ENCODE results near the gene KCNAB1.

Gene KCNAB1

DNA sequence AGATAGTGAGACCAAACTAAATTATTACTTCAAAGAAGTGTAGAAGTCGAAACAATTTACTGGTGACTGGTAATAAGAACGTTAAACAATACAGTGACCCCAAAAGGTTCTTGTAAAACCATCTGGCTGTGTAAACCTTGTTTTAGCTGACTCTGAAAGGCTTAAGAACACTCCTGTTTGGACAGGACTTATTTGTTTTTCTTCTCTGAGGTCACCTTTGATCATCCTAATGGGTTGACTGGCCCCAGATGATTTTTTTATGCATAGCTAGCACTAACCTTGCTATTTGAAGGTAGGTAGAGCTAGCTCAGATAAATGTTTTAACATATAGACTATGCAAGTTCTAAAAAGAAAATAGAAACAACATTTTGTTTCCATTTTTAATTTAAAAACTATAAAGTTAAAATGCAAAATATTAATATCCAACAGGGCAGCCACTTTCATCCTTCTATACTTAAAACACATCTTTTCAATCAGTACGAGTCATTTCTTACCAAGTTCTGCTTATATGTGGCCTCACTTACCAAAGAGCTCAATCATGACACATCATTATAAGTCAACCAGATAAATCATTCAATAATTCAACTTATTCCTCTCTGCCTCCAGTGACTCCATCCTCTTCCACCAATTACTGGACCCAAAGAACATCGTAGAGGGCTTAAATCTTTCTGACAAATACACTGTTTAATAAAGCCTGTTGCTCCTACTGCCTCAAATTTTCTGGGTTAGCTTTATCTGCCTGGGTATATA is 275.8 kb downstream of the KCNAB1 start:
- TF ChIP-seq, protein P1, sequence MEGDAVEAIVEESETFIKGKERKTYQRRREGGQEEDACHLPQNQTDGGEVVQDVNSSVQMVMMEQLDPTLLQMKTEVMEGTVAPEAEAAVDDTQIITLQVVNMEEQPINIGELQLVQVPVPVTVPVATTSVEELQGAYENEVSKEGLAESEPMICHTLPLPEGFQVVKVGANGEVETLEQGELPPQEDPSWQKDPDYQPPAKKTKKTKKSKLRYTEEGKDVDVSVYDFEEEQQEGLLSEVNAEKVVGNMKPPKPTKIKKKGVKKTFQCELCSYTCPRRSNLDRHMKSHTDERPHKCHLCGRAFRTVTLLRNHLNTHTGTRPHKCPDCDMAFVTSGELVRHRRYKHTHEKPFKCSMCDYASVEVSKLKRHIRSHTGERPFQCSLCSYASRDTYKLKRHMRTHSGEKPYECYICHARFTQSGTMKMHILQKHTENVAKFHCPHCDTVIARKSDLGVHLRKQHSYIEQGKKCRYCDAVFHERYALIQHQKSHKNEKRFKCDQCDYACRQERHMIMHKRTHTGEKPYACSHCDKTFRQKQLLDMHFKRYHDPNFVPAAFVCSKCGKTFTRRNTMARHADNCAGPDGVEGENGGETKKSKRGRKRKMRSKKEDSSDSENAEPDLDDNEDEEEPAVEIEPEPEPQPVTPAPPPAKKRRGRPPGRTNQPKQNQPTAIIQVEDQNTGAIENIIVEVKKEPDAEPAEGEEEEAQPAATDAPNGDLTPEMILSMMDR (IDR thresholded peaks at IDR 0.05; ENCODE audit: control extremely low read depth, extremely low read depth, low read depth, missing control alignments): no peak
- no peak for DNase-seq (ENCODE audit: extremely low spot score)
- POLR2A ChIA-PET: no interaction called here
- CTCF ChIA-PET: interaction anchor here (1.7 to 2.8 kb wide), 3 partner anchors 9 to 13 kb away, joined by 4 to 23 read pairs (median 6); no protein-coding TSS in a partner anchor

DNA sequence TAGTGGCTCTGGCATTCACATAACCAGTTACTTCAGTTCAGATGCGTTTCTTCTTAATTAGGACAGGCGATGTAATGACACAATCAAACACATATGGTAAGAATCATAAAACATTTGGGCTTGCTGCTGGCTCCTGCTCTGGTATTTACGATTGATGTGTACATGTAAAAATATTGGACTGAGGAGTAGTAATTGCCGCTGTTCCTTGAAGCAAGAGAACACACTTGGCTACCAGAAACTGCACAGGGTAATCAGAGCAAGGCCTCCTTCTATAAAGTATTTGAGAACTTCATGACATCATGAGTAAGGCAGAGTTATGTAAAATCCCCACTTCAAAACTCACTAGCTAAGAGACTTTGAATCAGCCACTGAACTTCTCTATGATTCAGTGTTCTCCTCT is 276.5 kb downstream of the KCNAB1 start:
- TF ChIP-seq, protein P1 (IDR thresholded peaks at IDR 0.05; ENCODE audit: control extremely low read depth, extremely low read depth, low read depth, missing control alignments): no peak
- CTCF ChIA-PET: interaction anchor here (1.7 to 2.8 kb wide), 3 partner anchors 9 to 14 kb away, joined by 4 to 23 read pairs (median 6); no protein-coding TSS in a partner anchor
- POLR2A ChIA-PET: no interaction called here
- no peak for DNase-seq (ENCODE audit: extremely low spot score)

DNA sequence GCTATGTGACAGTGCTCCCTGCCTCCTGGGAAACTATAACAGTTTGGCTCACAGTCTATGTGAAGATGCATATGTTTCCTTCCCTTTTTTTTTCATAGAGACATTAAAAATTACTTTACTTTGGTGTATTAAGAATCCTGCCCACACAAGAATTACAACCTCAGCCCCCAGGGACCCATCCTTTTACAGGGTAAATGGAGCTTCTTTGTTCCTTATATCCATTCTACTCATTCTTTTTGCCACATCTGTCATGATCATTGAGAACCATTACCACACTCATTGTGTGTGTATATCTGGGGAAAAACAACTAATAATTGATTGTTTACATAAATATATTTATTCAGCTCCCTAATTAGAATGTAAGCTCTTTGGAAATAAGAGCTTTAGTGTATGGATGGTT is 277.2 kb downstream of the KCNAB1 start:
- TF ChIP-seq, protein P1 (IDR thresholded peaks at IDR 0.05; ENCODE audit: control extremely low read depth, extremely low read depth, low read depth, missing control alignments): no peak
- no peak for DNase-seq (ENCODE audit: extremely low spot score)
- CTCF ChIA-PET: interaction anchor here (1.7 to 2.8 kb wide), 2 partner anchors 11 to 14 kb away, joined by 4 to 23 read pairs; no protein-coding TSS in a partner anchor
- POLR2A ChIA-PET: no interaction called here

DNA sequence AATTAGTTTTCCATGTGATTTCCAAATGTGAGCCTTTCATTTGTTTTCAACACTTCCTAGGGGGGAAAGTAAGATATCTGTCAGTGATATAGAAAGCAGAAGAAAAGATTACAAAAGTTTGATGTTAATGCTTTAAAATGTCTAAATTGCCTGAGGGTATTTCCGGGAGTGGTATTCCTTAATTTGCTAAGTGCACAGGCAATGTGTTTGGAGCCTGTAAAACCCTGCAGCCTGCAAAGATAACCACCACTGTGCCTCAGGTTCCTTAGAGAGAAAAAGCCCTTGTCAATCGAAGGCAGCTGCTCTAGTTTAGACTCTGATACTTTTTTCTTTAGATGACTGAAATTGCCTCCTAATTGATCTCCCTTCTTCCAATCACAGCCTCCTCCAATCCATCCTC is 279.7 kb downstream of the KCNAB1 start:
- TF ChIP-seq, protein P1 (IDR thresholded peaks at IDR 0.05; ENCODE audit: control extremely low read depth, extremely low read depth, low read depth, missing control alignments): no peak
- no peak for DNase-seq (ENCODE audit: extremely low spot score)
- POLR2A ChIA-PET: no interaction called here
- CTCF ChIA-PET: interaction anchor here (1.2 to 1.7 kb wide), 2 partner anchors 17 to 74 kb away, joined by 3 to 8 read pairs; no protein-coding TSS in a partner anchor

DNA sequence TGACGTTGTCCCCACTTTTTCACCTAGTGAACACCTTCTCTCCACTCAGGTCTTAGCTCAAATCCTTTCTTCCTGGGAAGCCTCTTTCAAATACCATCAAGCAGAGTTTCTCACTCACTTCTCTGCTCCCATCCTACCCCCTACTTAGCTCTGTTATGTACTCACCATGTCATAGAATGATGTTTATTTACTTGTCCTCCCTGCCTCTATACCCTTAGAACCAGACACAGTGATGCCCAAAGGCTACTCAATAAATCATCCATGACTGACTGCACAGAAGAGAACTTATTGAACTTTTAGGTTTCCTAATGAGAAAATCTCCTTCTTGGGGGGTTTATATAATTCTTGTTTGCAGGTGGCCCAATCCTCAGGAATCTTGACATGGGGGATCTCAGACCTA is 280.4 kb downstream of the KCNAB1 start:
- TF ChIP-seq, protein P1 (IDR thresholded peaks at IDR 0.05; ENCODE audit: control extremely low read depth, extremely low read depth, low read depth, missing control alignments): no peak
- POLR2A ChIA-PET: no interaction called here
- no peak for DNase-seq (ENCODE audit: extremely low spot score)
- CTCF ChIA-PET: interaction anchor here (1.2 to 1.7 kb wide), 2 partner anchors 18 to 74 kb away, joined by 3 to 8 read pairs; no protein-coding TSS in a partner anchor

DNA sequence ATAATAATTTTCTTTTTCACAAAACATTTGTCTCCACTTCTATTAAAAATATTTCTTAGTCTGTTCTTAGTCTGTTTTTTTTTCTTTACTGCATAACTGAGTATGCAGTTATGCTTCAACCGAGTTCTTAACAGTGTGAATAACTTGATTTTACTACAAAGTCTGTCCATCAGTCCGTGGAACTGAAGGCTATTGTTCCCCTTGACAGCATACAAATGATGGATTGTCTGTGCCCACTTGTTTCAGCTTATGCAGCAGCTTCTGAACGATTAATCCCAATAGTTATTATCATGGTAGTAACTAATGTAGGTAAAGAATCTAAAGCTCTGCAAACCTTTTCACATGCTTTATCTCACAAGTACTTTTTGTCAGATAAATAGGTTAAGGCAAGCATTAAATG is 283.8 kb downstream of the KCNAB1 start:
- no peak for DNase-seq (ENCODE audit: extremely low spot score)
- TF ChIP-seq, protein P1 (IDR thresholded peaks at IDR 0.05; ENCODE audit: control extremely low read depth, extremely low read depth, low read depth, missing control alignments): no peak
- CTCF ChIA-PET: interaction anchor here (0.8 to 1.9 kb wide), 4 partner anchors 9 to 252 kb away, joined by 3 to 7 read pairs (median 3); no protein-coding TSS in a partner anchor
- POLR2A ChIA-PET: no interaction called here

Measured in GM10248 (cell line).